Activated T-cell treated with anti-CD3 and anti-CD28 coated beads for 48 hours (primary cell): ENCODE measurements around the gene PRKAG2.

Experiments
- DNase-seq: peaks from one replicate; pipeline ENCODE4 v3.0.0-alpha.2; 2020; ENCODE audit warnings: low read depth

PRKAG2 gene

GRCh38 chr7:151694828-151695580, 181.9 kb downstream of the PRKAG2 start:
- no peak for DNase-seq

GRCh38 chr7:151694441-151694827, 182.5 kb downstream of the PRKAG2 start:
- DNase-seq, result no peak

GRCh38 chr7:151693140-151693539, 183.8 kb downstream of the PRKAG2 start:
- no peak for DNase-seq

- no peak for DNase-seq
Measured at GRCh38 chr7:151692721-151693120, 184.2 kb downstream of the PRKAG2 start.

- DNase-seq, result no peak
Measured at GRCh38 chr7:151691449-151691848, 185.5 kb downstream of the PRKAG2 start.

DNA sequence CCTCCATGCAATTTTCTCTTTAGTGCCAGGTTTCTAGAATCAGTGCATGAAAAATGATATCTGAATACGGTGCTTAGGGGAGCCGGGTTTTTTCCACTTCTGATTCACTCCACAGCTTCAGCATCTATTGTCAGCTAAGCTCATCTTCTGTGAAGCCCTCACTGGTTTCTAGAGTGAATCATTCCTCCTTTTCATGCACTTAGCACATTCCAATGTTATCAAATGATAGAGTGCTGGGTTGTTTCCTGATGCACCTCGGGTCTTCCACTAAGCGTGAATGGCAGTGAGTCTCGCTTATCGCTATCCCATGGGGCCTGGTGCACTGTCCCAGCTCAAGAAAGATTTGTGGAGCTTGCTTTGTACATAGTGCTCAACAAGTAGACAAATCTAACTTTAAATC, 186.3 kb downstream of the PRKAG2 start:
- DNase-seq, result no peak

DNA sequence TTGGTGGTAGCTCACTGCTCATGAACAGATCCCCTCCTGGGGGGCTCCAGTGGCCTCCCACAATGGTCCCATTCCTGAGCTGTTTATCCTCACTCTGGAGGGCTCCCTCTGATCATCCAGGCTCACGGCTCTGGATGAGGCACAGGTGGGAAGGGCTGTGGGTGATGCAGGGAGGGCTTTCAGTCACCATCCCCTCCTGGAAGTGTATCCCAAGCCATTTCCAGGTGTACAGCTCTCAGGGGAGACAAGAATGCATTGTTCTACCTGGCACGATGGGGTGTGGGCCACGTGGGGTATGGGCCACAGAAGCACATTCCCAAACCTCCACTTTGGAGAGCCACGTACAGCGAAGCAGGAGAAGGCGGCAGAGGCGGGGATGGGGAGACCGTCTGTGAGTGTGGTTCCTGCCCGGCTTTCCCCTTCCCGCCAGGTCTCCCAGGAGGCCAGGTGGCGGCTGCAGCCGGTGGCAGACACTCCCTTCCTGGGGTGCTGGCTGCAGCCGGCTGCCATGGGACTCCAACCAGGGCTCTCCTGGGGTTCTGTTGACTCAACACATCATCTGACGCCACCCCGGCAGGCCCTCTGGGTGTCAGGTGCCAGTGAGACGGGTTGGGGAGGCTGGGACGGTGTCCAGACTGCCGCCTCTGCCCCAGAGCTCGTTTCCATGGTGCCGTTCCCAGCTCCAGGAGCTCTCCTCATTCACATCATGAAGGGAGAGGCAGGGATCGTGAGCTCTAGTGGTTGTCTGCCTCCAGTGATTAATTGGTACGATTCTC, 187.5 kb downstream of the PRKAG2 start:
- DNase-seq, result no peak

DNA sequence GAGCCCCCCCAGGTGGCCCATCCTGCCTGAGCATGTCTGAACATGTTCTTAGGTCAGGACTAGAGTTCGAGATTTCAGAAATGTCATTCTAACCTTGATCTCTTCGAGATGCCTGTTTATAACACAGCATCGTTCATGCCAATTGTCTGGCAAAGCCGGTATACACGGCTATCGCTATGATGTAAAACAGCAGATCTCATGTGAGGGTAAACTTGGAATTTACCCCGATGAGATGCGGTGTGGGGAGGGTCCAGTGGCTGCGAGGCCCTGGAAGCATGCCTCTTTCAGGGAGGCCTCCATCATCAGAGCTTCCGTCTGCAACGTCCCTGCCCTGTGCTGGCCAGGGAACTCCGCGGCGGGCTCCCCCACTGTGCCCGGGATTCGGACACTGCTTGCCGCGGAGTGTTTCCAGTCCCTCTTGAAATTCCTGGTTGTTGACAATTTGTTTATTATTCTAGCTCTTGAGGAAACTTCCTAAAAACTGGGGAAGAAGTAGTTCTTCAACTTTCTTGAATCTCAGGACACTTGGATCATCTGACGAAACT, 188.6 kb downstream of the PRKAG2 start:
- no peak for DNase-seq

GRCh38 chr7:151687523-151688235, 189.2 kb downstream of the PRKAG2 start:
- no peak for DNase-seq

DNA sequence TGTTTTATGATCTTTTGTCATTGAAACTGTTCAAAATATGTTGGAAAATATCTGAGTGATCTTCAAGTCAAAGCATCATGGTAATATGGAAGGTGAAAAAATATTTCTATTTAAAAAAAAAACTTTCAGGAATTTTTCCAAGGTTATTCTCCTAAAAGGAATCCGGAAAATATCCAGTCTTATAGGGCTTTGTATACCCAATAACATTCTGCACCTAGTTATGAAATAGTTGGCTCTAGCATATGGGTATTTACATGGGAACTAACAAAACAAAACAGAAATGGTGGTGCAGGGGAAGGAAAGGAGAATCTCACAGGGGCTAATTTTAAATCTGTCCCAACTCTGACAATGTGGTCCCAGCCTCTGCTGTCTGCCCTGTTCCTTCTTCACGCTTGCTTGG, 190.1 kb downstream of the PRKAG2 start:
- DNase-seq, result no peak

DNA sequence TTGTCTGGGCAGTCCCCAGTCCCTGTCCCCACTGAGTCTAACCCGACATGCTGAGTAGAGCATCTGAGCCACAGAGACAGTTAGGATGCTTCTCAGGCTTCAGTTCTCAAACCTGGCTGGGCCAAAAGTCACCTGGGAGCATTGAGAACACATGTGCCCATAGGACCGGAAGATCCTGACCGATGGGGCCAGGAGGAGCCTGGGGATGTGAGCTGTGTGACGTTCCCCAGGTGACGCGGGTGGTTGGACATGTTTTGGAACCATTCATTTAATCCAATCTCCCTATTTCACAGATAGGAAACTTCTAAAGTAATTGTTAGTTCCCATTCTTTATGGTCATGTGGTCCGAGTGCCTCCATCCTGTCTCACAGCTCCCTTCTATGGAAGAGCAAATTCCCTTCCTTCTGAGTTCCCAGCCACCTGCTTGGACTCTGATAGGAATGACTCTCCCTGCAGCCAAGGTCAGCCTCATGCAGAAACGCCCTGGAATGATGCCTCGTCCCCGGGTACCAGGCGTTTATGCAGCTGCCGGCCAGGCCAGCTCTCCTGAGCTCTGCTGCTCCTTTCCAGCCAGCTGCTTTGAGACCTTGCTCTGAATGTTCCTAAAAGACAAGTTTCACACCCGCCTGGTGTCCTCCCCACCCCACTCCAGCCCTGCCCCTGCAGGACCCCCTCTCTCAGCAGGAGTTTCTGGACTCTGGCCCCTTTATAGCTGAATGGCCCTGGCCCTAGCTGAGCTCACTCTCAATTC, 190.7 kb downstream of the PRKAG2 start:
- DNase-seq, result no peak

GRCh38 chr7:151684408-151685175, 192.3 kb downstream of the PRKAG2 start:
- no peak for DNase-seq

- DNase-seq, result no peak
Measured at GRCh38 chr7:151683615-151684407, 193.1 kb downstream of the PRKAG2 start.

GRCh38 chr7:151682831-151683614, 193.9 kb downstream of the PRKAG2 start:
- DNase-seq, result no peak

DNA sequence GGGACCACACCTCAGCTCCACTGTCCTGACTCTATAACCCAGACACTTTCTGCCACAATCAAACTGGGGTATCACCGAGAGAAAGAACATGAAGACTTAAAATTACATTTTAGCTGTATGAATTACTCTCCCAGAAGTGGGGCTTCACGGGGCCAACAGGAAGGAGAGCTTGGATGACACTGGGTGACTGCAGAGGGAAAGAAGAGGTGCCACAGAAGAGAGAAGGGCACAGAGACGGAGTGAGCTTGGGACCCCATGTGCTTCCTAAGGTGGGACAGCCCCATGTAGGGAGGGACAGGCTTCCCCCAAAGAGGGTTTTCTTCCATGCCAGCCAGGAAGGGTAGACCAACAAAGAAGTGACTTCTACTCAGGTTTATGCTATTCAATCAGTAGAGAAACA, 195.2 kb downstream of the PRKAG2 start:
- DNase-seq, result no peak

DNA sequence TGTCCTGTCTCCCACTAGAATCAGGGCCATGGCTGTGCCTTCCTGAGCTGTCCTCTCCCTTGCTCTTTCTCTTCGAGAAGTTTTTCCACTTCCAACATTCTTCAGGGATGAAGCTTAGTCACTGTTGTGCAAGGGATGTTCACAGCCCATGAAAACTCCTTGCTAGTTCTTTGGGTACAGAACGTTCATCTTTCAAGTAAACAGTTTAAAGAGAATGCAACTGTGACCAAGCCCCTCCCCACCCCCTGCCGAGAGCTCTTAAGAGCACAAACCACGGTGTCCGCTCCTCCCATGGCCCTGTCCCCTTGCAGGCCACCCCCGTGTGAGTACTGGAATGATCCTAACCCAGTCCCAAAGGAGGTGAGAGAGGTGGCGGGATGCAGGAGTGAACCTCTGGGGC, 196.1 kb downstream of the PRKAG2 start:
- no peak for DNase-seq

DNA sequence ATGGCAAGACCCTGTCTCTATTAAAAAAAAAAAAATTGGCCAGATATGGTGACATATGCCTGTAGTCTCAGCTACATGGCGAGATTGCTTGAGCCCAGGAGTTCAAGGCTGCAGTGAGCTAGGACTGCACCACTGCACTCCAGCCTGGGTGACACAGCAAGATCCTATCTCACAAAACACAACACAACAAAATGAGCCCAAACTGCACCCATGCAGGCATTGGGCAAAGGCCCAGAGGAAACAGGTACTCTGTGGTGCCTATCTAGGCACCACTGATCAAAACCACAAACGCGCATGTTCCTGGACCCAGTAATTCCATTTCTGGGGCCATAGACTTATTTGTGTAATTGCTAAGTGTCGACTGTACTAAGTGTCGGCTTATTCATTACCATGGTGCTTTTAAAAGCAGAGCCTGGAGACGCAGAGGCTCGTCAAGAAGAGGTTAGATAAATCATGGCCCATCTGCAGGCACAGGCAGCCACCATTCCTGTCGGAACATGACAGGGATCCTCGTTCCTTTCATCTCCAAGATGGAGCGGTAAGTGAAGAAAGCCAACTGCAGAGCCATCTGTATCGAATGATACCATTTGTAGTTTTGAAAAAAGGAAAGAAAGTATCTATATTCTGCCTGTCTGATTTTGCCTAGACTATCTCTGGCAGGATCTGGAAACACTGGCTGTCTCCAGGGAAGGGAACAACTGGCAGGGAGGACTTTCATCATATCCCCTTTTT, 196.9 kb downstream of the PRKAG2 start:
- DNase-seq, result no peak

DNA sequence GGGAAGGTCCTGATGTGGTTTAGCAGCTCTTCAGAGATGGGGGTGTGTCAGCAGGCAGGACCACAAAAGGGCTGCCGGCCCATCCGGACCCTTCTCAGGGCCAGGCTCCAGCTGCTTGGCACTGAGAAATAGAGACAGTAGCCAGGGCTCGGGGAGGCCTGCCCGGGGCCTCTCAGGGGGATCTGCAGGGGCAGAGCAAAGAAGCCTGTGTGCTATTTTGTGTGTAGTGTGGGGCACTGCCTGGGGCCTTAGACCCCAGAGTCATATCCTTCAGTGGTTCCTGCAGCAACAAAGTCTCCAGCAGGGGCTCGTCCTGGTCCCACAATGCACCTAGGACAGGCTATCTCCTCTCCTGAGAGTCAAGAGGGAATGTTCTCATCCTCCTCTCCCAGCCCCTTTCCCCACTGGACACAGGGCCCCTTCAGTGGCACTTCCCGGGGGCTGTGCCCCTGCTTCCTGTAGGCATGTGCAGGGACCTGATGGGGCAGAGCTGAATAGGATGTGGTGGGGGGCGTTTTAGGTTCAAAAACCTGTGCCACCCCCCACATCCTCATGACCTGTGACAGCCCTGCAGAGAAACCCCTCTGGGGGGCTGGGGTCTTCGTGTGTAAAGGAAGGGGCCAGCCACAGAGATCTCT, 197.7 kb downstream of the PRKAG2 start:
- no peak for DNase-seq
